Neuronal stem cell (in vitro differentiated cells): Measurements from ENCODE around the gene ZNF276.
A peak's percentile ranks its signal among the peaks of the same experiment; 100 is the strongest.

Experiments used
- DNase-seq: peaks from one replicate; pipeline ENCODE4 v3.0.0-alpha.2; 2013; ENCODE audit warnings: low spot score
- H2AFZ ChIP-seq: one replicate; pipeline ENCODE4 v1.6.1; 2013; ENCODE audit warnings: mild to moderate bottlenecking, low read length, inconsistent platforms
- H2AK5ac ChIP-seq: 2 replicates; pipeline ENCODE4 v1.6.1; 2013; ENCODE audit warnings: low read depth, mild to moderate bottlenecking, inconsistent platforms, low read length, moderate library complexity, mixed read lengths
- H2BK120ac ChIP-seq: 2 replicates; pipeline ENCODE4 v1.6.1; 2013; ENCODE audit warnings: low read depth, mild to moderate bottlenecking, inconsistent platforms, low read length, moderate library complexity, mixed read lengths
- H2BK12ac ChIP-seq: one replicate; pipeline ENCODE4 v1.6.1; 2013; ENCODE audit warnings: low read length, inconsistent platforms
- H2BK15ac ChIP-seq: 2 replicates; pipeline ENCODE4 v1.6.1; 2013; ENCODE audit warnings: mild to moderate bottlenecking, low read length, inconsistent platforms, mixed read lengths
- H2BK5ac ChIP-seq: one replicate; pipeline ENCODE4 v1.6.1; 2013; ENCODE audit warnings: inconsistent platforms, mild to moderate bottlenecking, low read length, moderate library complexity
- H3K14ac ChIP-seq: one replicate; pipeline ENCODE4 v1.6.1; 2013; ENCODE audit warnings: low read length, inconsistent platforms
- H3K18ac ChIP-seq: 2 replicates; pipeline ENCODE4 v1.6.1; 2013; ENCODE audit warnings: low read length, inconsistent platforms
- H3K23ac ChIP-seq: 2 replicates; pipeline ENCODE4 v1.6.1; 2013; ENCODE audit warnings: low read depth, mild to moderate bottlenecking, mixed read lengths, low read length, inconsistent platforms; ENCODE audit not compliant: poor library complexity
- H3K27ac ChIP-seq: replicated peaks from 3 replicates; pipeline ENCODE4 v1.5.1; 2013; ENCODE audit warnings: low read length, inconsistent platforms
- H3K27me3 ChIP-seq, 3 experiments: 2 replicates each; pipeline ENCODE4 v1.6.1; 2013; ENCODE audit warnings: low read length in 3 of 3, mild to moderate bottlenecking in 2 of 3, inconsistent platforms in 1 of 3, low read depth in 1 of 3, mixed read lengths in 1 of 3, moderate library complexity in 1 of 3; ENCODE audit not compliant: control insufficient read depth in 3 of 3, insufficient read depth in 3 of 3
- H3K36me3 ChIP-seq, 2 donors: replicated peaks in 1 of 2; 2 replicates each; pipeline ENCODE4 v1.6.1; 2013; ENCODE audit warnings: low read length in 2 of 2; ENCODE audit not compliant: control insufficient read depth in 2 of 2, insufficient read depth in 2 of 2
- H3K4ac ChIP-seq: 2 replicates; pipeline ENCODE4 v1.6.1; 2013; ENCODE audit warnings: inconsistent platforms, mild to moderate bottlenecking, low read length, moderate library complexity
- H3K4me1 ChIP-seq, 2 donors: 1 replicate in 1 of 2; 2 replicates in 1 of 2; pipeline ENCODE4 v1.6.1; 2013; ENCODE audit warnings: low read length in 2 of 2, low read depth in 1 of 2; ENCODE audit not compliant: control insufficient read depth in 2 of 2, insufficient read depth in 1 of 2
- H3K4me2 ChIP-seq: one replicate; pipeline ENCODE4 v1.6.1; 2013; ENCODE audit warnings: mild to moderate bottlenecking, low read length, inconsistent platforms; ENCODE audit not compliant: insufficient read depth, poor library complexity, severe bottlenecking
- H3K4me3 ChIP-seq, 2 donors: 2 replicates each; pipeline ENCODE4 v1.5.1; 2013; ENCODE audit warnings: low read length in 2 of 2, mild to moderate bottlenecking in 2 of 2, inconsistent platforms in 1 of 2, moderate library complexity in 1 of 2
- H3K79me1 ChIP-seq: one replicate; pipeline ENCODE4 v1.6.1; 2013; ENCODE audit warnings: low read depth, mild to moderate bottlenecking, inconsistent platforms, low read length, moderate library complexity
- H3K9ac ChIP-seq: one replicate; pipeline ENCODE4 v1.6.1; 2013; ENCODE audit warnings: mild to moderate bottlenecking, low read depth, low read length, inconsistent platforms; ENCODE audit not compliant: poor library complexity
- H3K9me3 ChIP-seq, 2 donors: replicated peaks in 1 of 2; 2 replicates each; pipeline versions ENCODE3 to v1.6.1; 2013; ENCODE audit warnings: low read length in 2 of 2, mild to moderate bottlenecking in 2 of 2, inconsistent platforms in 1 of 2, low read depth in 1 of 2, mixed read lengths in 1 of 2, moderate library complexity in 1 of 2; ENCODE audit not compliant: control insufficient read depth in 2 of 2, insufficient read depth in 1 of 2
- H4K8ac ChIP-seq: one replicate; pipeline ENCODE4 v1.6.1; 2013; ENCODE audit warnings: low read depth, mild to moderate bottlenecking, inconsistent platforms, low read length, moderate library complexity
- H4K91ac ChIP-seq: one replicate; pipeline ENCODE4 v1.6.1; 2013; ENCODE audit warnings: low read length, low read depth, mild to moderate bottlenecking, inconsistent platforms; ENCODE audit not compliant: poor library complexity
- WGBS, 2 donors: extraction: QIAGEN DNeasy Blood & Tissue Kit; methylation state at CpG; one replicate each; pipeline ENCODE4 v1.1.7; 2013; ENCODE audit warnings: missing lambda C conversion rate in 2 of 2, mixed read lengths in 1 of 2; ENCODE audit not compliant: insufficient read length in 2 of 2, insufficient replicate concordance in 1 of 2; ENCODE audit errors: extremely low coverage in 2 of 2; 5-methylcytosine and 5-hydroxymethylcytosine counted together

Gene ZNF276

DNA sequence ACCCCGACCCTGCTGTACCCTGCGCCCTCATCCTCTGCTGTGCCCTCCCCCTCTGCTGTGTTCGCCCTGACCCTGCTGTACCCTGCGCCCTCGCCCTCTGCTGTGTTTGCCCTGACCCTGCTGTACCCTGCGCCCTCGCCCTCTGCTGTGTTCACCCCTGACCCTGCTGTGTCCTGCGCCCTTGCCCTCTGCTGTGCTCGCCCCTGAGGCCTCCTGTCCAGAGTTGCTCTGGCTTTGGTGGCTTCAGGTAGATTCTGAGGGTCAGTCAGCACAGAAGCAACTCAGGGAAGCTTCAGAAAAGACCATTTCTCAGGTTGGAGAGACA is 11.5 kb downstream of the ZNF276 start:
- Histone ChIP-seq H3K4me3 (no peak overlapping the region), H3K4me1 (peaks cover 2 to 13% of the 10 kb centered on the region in 2 donors), H4K91ac (no peak overlapping the region), H3K23ac (peak overlapping the region; percentile 85), H2BK120ac (no peak overlapping the region), H3K27ac (no peak overlapping the region), H2BK15ac (no peak overlapping the region), H3K36me3 (peaks cover 32 to 95% of the 10 kb centered on the region in 2 donors), H3K9me3 (no peaks in the 10 kb centered on the region), H2BK5ac (no peak overlapping the region), H3K4me2 (no peak overlapping the region), H3K27me3 (no peaks in the 10 kb centered on the region), H3K9ac (peak overlapping the region; percentile 44), H3K14ac (no peak overlapping the region), H2AK5ac (no peak overlapping the region), H2BK12ac (no peak overlapping the region), H2AFZ (no peak overlapping the region), H3K18ac (no peak overlapping the region), H3K79me1 (peaks cover 2% of the 10 kb centered on the region), H4K8ac (no peak overlapping the region), H3K4ac (no peak overlapping the region)
- WGBS, 2 donors = no CpG with 5 or more reads among the region's 9 CpGs
- DNase-seq = no peak

DNA sequence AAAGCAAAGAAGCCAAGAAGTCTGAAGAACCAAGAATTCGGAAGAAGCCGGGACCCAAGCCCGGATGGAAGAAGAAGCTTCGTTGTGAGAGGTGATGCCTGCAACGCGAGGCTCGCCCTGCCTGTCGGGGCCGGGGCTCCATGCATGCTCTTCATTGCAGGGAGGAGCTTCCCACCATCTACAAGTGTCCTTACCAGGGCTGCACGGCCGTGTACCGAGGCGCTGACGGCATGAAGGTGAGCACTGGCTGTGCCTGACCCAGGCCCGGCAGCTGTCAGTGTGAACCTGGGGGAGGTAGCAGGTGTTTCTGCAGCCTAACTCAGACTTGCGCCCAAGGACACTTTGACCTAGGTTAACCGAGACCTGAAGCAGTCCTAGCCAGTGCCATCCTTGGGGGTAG is 12.0 kb downstream of the ZNF276 start:
- no peak overlapping the region for H2AFZ ChIP-seq
- H4K91ac ChIP-seq = no peak overlapping the region
- no peak overlapping the region for H3K9ac ChIP-seq
- DNase-seq = no peak
- H3K27me3 ChIP-seq = no peaks in the 10 kb centered on the region
- no peaks in the 10 kb centered on the region for H3K9me3 ChIP-seq
- no peak overlapping the region for H3K4ac ChIP-seq
- H2BK5ac ChIP-seq = no peak overlapping the region
- H3K4me1 ChIP-seq = peaks cover 2 to 12% of the 10 kb centered on the region in 2 donors
- H3K23ac ChIP-seq = no peak overlapping the region
- no peak overlapping the region for H2AK5ac ChIP-seq
- no peak overlapping the region for H4K8ac ChIP-seq
- H2BK12ac ChIP-seq = no peak overlapping the region
- H3K14ac ChIP-seq = no peak overlapping the region
- no peak overlapping the region for H2BK15ac ChIP-seq
- H3K27ac ChIP-seq = no peak overlapping the region
- H3K4me3 ChIP-seq = peak overlapping the region in 1 of 2 donors; percentile 58
- H3K4me2 ChIP-seq = no peak overlapping the region
- no CpG with 5 or more reads among the region's 17 CpGs for WGBS, 2 donors
- no peak overlapping the region for H2BK120ac ChIP-seq
- peaks cover 2% of the 10 kb centered on the region for H3K79me1 ChIP-seq
- no peak overlapping the region for H3K18ac ChIP-seq
- peaks cover 35 to 95% of the 10 kb centered on the region in 2 donors for H3K36me3 ChIP-seq

DNA sequence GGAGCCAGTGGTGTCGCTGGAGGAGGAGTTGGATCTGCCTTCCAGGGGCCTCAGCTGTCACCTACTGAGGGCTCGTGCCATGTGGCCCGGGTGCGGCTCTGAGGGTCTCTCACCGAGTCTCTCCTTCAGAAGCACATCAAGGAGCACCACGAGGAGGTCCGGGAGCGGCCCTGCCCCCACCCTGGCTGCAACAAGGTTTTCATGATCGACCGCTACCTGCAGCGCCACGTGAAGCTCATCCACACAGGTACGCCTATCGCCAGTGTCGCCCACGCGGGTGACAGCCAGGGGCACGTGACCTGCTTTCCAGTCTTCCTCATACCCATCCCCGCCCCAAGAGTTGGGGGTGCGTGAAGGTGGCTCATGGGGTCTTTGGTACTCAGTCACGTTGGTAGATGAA is 12.5 kb downstream of the ZNF276 start:
- Histone ChIP-seq H2BK15ac (no peak overlapping the region), H3K18ac (no peak overlapping the region), H3K36me3 (peaks cover 38 to 97% of the 10 kb centered on the region in 2 donors), H3K79me1 (peaks cover 2% of the 10 kb centered on the region), H3K4ac (no peak overlapping the region), H3K14ac (no peak overlapping the region), H3K4me3 (peak overlapping the region in 1 of 2 donors; percentile 66), H2BK120ac (no peak overlapping the region), H3K27me3 (no peaks in the 10 kb centered on the region), H3K9me3 (no peaks in the 10 kb centered on the region), H3K4me2 (no peak overlapping the region), H2BK5ac (no peak overlapping the region), H2AFZ (no peak overlapping the region), H2BK12ac (no peak overlapping the region), H2AK5ac (no peak overlapping the region), H3K23ac (no peak overlapping the region), H4K8ac (no peak overlapping the region), H3K4me1 (peaks cover 2 to 12% of the 10 kb centered on the region in 2 donors), H4K91ac (no peak overlapping the region), H3K9ac (no peak overlapping the region), H3K27ac (no peak overlapping the region)
- DNase-seq = no peak
- WGBS, 2 donors = no CpG with 5 or more reads among the region's 21 CpGs

DNA sequence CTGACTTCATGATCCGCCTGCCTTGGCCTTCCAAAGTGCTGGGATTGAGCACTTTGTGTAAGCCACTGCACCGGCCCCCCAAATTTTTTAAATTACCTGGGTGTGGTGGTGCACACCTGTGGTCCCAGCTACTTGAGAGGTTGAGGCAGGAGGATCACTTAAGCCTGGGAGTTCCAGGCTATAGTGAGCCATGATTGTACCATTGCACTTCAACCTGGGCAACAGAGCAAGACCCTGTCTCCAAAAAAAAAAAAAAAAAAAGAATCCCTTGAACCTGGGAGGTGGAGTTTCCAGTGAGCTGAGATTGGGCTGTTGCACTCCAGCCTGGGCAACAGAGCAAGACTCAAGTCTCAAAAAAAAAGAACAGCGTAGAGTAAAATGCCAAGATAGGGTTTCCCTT is 15.2 kb downstream of the ZNF276 start:
- Histone ChIP-seq H3K27me3 (no peaks in the 10 kb centered on the region), H3K4me3 (no peak overlapping the region), H3K9me3 (peaks cover 0 to 1% of the 10 kb centered on the region in 2 donors), H3K27ac (no peak overlapping the region), H3K4me1 (no peaks in the 10 kb centered on the region), H3K14ac (no peak overlapping the region), H3K4ac (no peak overlapping the region), H2BK15ac (no peak overlapping the region), H4K91ac (no peak overlapping the region), H3K9ac (no peak overlapping the region), H2AK5ac (no peak overlapping the region), H2AFZ (no peak overlapping the region), H4K8ac (no peak overlapping the region), H3K36me3 (peaks cover 53 to 98% of the 10 kb centered on the region in 2 donors), H2BK120ac (no peak overlapping the region), H2BK5ac (no peak overlapping the region), H3K79me1 (peaks cover 2% of the 10 kb centered on the region), H3K4me2 (no peak overlapping the region), H3K18ac (no peak overlapping the region), H2BK12ac (no peak overlapping the region), H3K23ac (no peak overlapping the region)
- no CpG with 5 or more reads among the region's 3 CpGs for WGBS, 2 donors
- DNase-seq = no peak
